GM21528 (cell line): ENCODE results near the gene EDEM3.

ENCODE experiments used
- ATAC-seq: cut with Tn5 transposase; IDR thresholded peaks from one replicate; pipeline ENCODE4 v1.9.1; 2021; ENCODE audit warnings: mild to moderate bottlenecking, moderate library complexity; ENCODE audit not compliant: unreplicated experiment, low FRiP score

EDEM3 gene

DNA sequence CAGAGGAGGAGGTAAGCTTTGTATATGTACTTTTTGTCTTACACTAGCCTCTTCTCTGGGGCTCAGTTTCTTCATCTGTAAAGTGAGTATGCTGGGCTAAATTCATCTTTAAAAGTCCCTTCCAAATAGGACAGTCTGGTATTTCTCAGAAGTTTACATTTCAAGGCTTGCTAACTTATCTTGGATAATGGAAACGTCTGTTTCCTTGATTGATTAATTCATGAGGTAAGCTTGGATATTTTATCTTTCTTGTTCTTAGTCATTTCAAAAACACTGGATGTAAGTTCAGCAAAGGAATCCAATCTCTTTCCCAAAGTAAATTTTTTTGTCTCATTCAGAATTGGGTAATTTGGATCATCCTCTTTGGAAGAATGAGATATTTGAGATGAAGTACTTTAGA lies 111.0 kb downstream of the EDEM3 start:
- ATAC-seq = no peak

- ATAC-seq = no peak
Observed at GRCh38 chr1:184641894-184642293, 112.8 kb downstream of the EDEM3 start.

DNA sequence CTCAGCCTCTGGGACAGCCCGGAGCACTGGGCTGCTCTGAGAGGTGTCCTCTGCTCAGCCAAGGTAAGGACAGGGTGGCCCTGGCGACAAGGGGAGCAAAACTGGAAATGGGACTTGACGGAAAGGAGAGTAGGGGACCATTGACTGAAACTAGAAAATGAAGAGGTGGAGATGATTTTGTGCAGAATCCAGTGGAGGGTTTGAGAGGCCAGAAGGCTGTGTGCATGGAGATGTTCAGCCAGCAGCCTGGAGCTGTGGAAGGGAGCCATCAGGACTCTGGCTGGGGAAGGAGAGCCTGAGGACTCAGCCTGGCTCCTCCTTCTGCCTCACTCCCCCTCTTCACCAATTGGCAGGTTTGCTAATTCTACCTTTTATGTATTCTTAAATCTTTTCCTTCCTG lies 114.2 kb downstream of the EDEM3 start:
- ATAC-seq = no peak
